SK-N-SH (cell line): Measurements from ENCODE around the gene RGS4. TPM values are rescaled to one million over a fixed set of nuclear protein-coding genes. Genes with fewer than 3 reads are reported as not detected.

Source experiments
- CTCF ChIA-PET: fragments of 300-600, 350-600 bp; formaldehyde crosslinking; extraction: SDS; loops from one replicate; lab custom pipeline; 2021; lab: Yijun Ruan, JAX
- POLR2A ChIA-PET: fragments of 350-600 bp; sonication (Branson Sonifier 250); formaldehyde crosslinking; extraction: SDS; loops from one replicate; lab custom pipeline; 2020; ENCODE audit warnings: antibody characterized with exemption, inconsistent platforms; lab: Yijun Ruan, JAX
- DNase-seq: peaks from one replicate; pipeline ENCODE4 v3.0.0; 2012
- H2AFZ ChIP-seq: fragments of 200-600 bp; sonication (generic); 2 replicates; pipeline ENCODE4 v1.8.1; 2016; ENCODE audit warnings: antibody characterized with exemption, mild to moderate bottlenecking, low read depth
- H3F3A ChIP-seq: fragments of 200-600 bp; sonication (generic); replicated peaks from 2 replicates; pipeline ENCODE3; 2016; ENCODE audit warnings: antibody characterized with exemption, mild to moderate bottlenecking; ENCODE audit not compliant: insufficient read depth
- H3K27ac ChIP-seq, 2 experiments: fragments of 200-500 bp in 1 of 2; fragments of 200-600 bp in 1 of 2; sonication (Bioruptor generic) in 1 of 2; sonication (generic), shearing (Covaris generic) in 1 of 2; 2 replicates each; pipeline versions ENCODE4 v1.5.1 to v1.6.1; 2014 to 2016; ENCODE audit warnings: low read depth in 2 of 2, inconsistent platforms in 1 of 2, low read length in 1 of 2, mild to moderate bottlenecking in 1 of 2, mixed read lengths in 1 of 2
- H3K27me3 ChIP-seq: fragments of 200-600 bp; sonication (generic), shearing (Covaris generic); 2 replicates; pipeline ENCODE4 v1.6.1; 2016; ENCODE audit warnings: mixed run types; ENCODE audit not compliant: insufficient read depth
- H3K36me3 ChIP-seq, 2 experiments: fragments of 200-500 bp in 1 of 2; fragments of 200-600 bp in 1 of 2; sonication (Bioruptor generic) in 1 of 2; sonication (generic) in 1 of 2; replicated peaks in 1 of 2; 2 replicates each; pipeline versions ENCODE3 to v1.5.1; 2014 to 2016; ENCODE audit warnings: low read length in 1 of 2, mild to moderate bottlenecking in 1 of 2; ENCODE audit not compliant: insufficient read depth in 2 of 2, control insufficient read depth in 1 of 2
- H3K4me1 ChIP-seq, 2 experiments: fragments of 200-500 bp in 1 of 2; fragments of 200-600 bp in 1 of 2; sonication (Bioruptor generic) in 1 of 2; sonication (generic), shearing (Covaris generic) in 1 of 2; 2 replicates each; pipeline versions ENCODE4 v1.5.1 to v1.6.1; 2014 to 2016; ENCODE audit warnings: low read depth in 1 of 2, low read length in 1 of 2, mixed run types in 1 of 2; ENCODE audit not compliant: insufficient read depth in 2 of 2, control insufficient read depth in 1 of 2
- H3K4me2 ChIP-seq: fragments of 200-600 bp; sonication (generic), shearing (Covaris generic); 2 replicates; pipeline ENCODE4 v1.6.1; 2017; ENCODE audit warnings: mixed run types
- H3K4me3 ChIP-seq, 2 experiments: fragments of 200-500 bp in 1 of 2; fragments of 200-600 bp in 1 of 2; sonication (Bioruptor generic) in 1 of 2; sonication (generic), shearing (Covaris generic) in 1 of 2; 2 replicates each; pipeline versions ENCODE4 v1.5.1 to v1.8.1; 2014 to 2016; ENCODE audit warnings: low read depth in 2 of 2, inconsistent platforms in 1 of 2, low read length in 1 of 2, mild to moderate bottlenecking in 1 of 2, mixed read lengths in 1 of 2, moderate library complexity in 1 of 2
- H3K79me2 ChIP-seq: fragments of 200-600 bp; sonication (generic); 2 replicates; pipeline ENCODE4 v1.8.1; 2017; ENCODE audit warnings: mild to moderate bottlenecking; ENCODE audit not compliant: insufficient read depth
- H3K9ac ChIP-seq: fragments of 200-600 bp; sonication (generic); 2 replicates; pipeline ENCODE4 v1.6.1; 2017; ENCODE audit warnings: mixed run types
- H3K9me2 ChIP-seq: fragments of 200-600 bp; sonication (generic); 2 replicates; pipeline ENCODE4 v1.6.1; 2017; ENCODE audit warnings: mixed run types
- H3K9me3 ChIP-seq: fragments of 200-600 bp; sonication (generic); 2 replicates; pipeline ENCODE4 v1.6.1; 2017; ENCODE audit warnings: mixed run types, mild to moderate bottlenecking, moderate library complexity
- H4K20me1 ChIP-seq: fragments of 200-600 bp; sonication (generic); 2 replicates; pipeline ENCODE4 v1.6.1; 2017; ENCODE audit warnings: mild to moderate bottlenecking, mixed run types; ENCODE audit not compliant: insufficient read depth
- GABPA ChIP-seq: IDR thresholded peaks from 2 replicates; pipeline ENCODE4 v1.4.0; 2012; ENCODE audit warnings: low read depth, mild to moderate bottlenecking
- GATA2 ChIP-seq: sonication (generic); formaldehyde crosslinking; IDR thresholded peaks from 2 replicates; pipeline ENCODE4 v1.5.0; 2020; ENCODE audit warnings: mild to moderate bottlenecking, missing genetic modification reagents
- MEF2A ChIP-seq: IDR thresholded peaks from 2 replicates; pipeline ENCODE4 v1.4.0; 2012; ENCODE audit warnings: low read depth, borderline replicate concordance
- NFIC ChIP-seq: IDR thresholded peaks from 2 replicates; pipeline ENCODE4 v1.4.0; 2012; ENCODE audit warnings: borderline replicate concordance
- NRF1 ChIP-seq: IDR thresholded peaks from 2 replicates; pipeline ENCODE4 v1.6.1; 2012; ENCODE audit warnings: low read depth, mild to moderate bottlenecking, low read length
- POLR2AphosphoS5 ChIP-seq: IDR thresholded peaks from 2 replicates; pipeline ENCODE4 v1.6.1; 2012; ENCODE audit warnings: low read depth, low read length
- RAD21 ChIP-seq: IDR thresholded peaks from 2 replicates; pipeline ENCODE4 v1.6.1; 2012; ENCODE audit warnings: mild to moderate bottlenecking, low read length
- RFX5 ChIP-seq: IDR thresholded peaks from 2 replicates; pipeline ENCODE4 v1.6.1; 2012; ENCODE audit warnings: mild to moderate bottlenecking, improper control_type of control experiment, low read length
- SMC3 ChIP-seq: IDR thresholded peaks from 2 replicates; pipeline ENCODE4 v1.6.1; 2012; ENCODE audit warnings: low read depth, low read length, improper control_type of control experiment
- TAF1 ChIP-seq: IDR thresholded peaks from 2 replicates; pipeline ENCODE4 v1.6.1; 2012; ENCODE audit warnings: low read depth, mild to moderate bottlenecking, low read length, moderate library complexity, borderline replicate concordance
- WGBS: methylation state at CpG from one replicate; pipeline ENCODE4 v1.1.6; 2017; ENCODE audit warnings: low lambda C conversion rate; 5-methylcytosine and 5-hydroxymethylcytosine counted together
- polyA plus RNA-seq, 3 experiments: library from polyadenylated mRNA; depleted of rRNA; stranded (reverse); fragments of >200 nt; gene quantifications; 2 replicates each; pipeline ENCODE4 v1.2.3, GENCODE V29; 2012
- TF ChIP-seq, protein P1 (sequence below): fragments of 200-600 bp; sonication (generic); IDR thresholded peaks from 2 replicates; pipeline ENCODE4 v1.6.1; 2017; ENCODE audit warnings: antibody characterized with exemption, mild to moderate bottlenecking, moderate library complexity
- TF ChIP-seq, protein P2 (sequence below): IDR thresholded peaks from 2 replicates; pipeline ENCODE4 v1.4.0; 2012; ENCODE audit warnings: low read depth, borderline replicate concordance
- TF ChIP-seq, protein P3 (sequence below): fragments of 150-350 bp; IDR thresholded peaks from 2 replicates; pipeline ENCODE4 v1.6.1; 2017; ENCODE audit warnings: antibody characterized with exemption, low read length, low read depth, borderline replicate concordance
- TF ChIP-seq, protein P4 (sequence below): IDR thresholded peaks from 2 replicates; pipeline ENCODE4 v1.6.1; 2012; ENCODE audit warnings: mild to moderate bottlenecking, low read depth, low read length, moderate library complexity
- TF ChIP-seq, protein P5 (sequence below): IDR thresholded peaks from 2 replicates; pipeline ENCODE4 v1.4.0; 2012; ENCODE audit warnings: low read depth, borderline replicate concordance

RGS4 gene
- polyA plus RNA-seq, 1 of the 3 experiments (the other 2 are of a cell fraction) = 124 TPM

DNA sequence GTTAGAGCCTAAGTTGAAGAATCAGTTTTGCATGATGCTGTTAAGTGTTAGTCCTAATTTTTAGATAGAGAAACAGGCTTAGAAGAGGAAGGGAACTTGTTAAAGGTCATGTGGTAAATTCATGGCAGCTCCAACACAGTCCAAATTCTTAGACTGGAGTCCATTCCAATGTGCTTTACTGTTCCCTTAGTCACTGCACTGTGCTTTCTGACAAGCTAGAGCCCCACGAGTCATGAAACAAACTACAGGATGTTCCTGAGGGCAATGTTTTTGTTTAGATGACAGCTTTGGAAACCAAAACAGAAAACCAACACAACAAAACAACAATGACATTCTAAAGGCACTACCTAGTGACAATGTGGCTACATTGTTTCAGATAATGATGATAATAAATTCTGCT lies 23.1 kb upstream of the RGS4 start:
- Histone ChIP-seq H3K4me3 (no peak overlapping the region), H3K4me2 (no peak overlapping the region), H3K27ac (no peak overlapping the region), H3K9ac (no peak overlapping the region), H3K9me3 (no peaks in the 10 kb centered on the region), H3K36me3 (no peaks in the 10 kb centered on the region), H4K20me1 (no peaks in the 10 kb centered on the region), H3K4me1 (peaks cover 0 to 14% of the 10 kb centered on the region in 2 experiments; a peak in 2 of 4 replicates), H3K27me3 (no peaks in the 10 kb centered on the region), H2AFZ (no peak overlapping the region), H3K79me2 (no peaks in the 10 kb centered on the region)
- ChIA-PET POLR2A (interaction anchor here (1.2 kb wide), 2 partner anchors 23 to 128 kb away, joined by 3 to 4 read pairs; partner anchors contain the start of gene RGS4), CTCF (no interaction called here)
- 7% methylated on average over 1 of the region's 1 CpG for WGBS
- DNase-seq = no peak
- TF ChIP-seq NFIC = no peak
- no peak for TF ChIP-seq NRF1
- TF ChIP-seq GATA2 = no peak
- TF ChIP-seq MEF2A = no peak
- TF ChIP-seq, protein P1, sequence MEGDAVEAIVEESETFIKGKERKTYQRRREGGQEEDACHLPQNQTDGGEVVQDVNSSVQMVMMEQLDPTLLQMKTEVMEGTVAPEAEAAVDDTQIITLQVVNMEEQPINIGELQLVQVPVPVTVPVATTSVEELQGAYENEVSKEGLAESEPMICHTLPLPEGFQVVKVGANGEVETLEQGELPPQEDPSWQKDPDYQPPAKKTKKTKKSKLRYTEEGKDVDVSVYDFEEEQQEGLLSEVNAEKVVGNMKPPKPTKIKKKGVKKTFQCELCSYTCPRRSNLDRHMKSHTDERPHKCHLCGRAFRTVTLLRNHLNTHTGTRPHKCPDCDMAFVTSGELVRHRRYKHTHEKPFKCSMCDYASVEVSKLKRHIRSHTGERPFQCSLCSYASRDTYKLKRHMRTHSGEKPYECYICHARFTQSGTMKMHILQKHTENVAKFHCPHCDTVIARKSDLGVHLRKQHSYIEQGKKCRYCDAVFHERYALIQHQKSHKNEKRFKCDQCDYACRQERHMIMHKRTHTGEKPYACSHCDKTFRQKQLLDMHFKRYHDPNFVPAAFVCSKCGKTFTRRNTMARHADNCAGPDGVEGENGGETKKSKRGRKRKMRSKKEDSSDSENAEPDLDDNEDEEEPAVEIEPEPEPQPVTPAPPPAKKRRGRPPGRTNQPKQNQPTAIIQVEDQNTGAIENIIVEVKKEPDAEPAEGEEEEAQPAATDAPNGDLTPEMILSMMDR = no peak
- TF ChIP-seq, protein P2, sequence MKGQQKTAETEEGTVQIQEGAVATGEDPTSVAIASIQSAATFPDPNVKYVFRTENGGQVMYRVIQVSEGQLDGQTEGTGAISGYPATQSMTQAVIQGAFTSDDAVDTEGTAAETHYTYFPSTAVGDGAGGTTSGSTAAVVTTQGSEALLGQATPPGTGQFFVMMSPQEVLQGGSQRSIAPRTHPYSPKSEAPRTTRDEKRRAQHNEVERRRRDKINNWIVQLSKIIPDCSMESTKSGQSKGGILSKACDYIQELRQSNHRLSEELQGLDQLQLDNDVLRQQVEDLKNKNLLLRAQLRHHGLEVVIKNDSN = no peak
- TF ChIP-seq GABPA = no peak
- TF ChIP-seq, protein P3, sequence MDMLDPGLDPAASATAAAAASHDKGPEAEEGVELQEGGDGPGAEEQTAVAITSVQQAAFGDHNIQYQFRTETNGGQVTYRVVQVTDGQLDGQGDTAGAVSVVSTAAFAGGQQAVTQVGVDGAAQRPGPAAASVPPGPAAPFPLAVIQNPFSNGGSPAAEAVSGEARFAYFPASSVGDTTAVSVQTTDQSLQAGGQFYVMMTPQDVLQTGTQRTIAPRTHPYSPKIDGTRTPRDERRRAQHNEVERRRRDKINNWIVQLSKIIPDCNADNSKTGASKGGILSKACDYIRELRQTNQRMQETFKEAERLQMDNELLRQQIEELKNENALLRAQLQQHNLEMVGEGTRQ = no peak
- TF ChIP-seq TAF1 = no peak
- TF ChIP-seq RAD21 = no peak
- TF ChIP-seq, protein P4, sequence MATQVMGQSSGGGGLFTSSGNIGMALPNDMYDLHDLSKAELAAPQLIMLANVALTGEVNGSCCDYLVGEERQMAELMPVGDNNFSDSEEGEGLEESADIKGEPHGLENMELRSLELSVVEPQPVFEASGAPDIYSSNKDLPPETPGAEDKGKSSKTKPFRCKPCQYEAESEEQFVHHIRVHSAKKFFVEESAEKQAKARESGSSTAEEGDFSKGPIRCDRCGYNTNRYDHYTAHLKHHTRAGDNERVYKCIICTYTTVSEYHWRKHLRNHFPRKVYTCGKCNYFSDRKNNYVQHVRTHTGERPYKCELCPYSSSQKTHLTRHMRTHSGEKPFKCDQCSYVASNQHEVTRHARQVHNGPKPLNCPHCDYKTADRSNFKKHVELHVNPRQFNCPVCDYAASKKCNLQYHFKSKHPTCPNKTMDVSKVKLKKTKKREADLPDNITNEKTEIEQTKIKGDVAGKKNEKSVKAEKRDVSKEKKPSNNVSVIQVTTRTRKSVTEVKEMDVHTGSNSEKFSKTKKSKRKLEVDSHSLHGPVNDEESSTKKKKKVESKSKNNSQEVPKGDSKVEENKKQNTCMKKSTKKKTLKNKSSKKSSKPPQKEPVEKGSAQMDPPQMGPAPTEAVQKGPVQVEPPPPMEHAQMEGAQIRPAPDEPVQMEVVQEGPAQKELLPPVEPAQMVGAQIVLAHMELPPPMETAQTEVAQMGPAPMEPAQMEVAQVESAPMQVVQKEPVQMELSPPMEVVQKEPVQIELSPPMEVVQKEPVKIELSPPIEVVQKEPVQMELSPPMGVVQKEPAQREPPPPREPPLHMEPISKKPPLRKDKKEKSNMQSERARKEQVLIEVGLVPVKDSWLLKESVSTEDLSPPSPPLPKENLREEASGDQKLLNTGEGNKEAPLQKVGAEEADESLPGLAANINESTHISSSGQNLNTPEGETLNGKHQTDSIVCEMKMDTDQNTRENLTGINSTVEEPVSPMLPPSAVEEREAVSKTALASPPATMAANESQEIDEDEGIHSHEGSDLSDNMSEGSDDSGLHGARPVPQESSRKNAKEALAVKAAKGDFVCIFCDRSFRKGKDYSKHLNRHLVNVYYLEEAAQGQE = no peak
- no peak for TF ChIP-seq POLR2AphosphoS5
- TF ChIP-seq, protein P5, sequence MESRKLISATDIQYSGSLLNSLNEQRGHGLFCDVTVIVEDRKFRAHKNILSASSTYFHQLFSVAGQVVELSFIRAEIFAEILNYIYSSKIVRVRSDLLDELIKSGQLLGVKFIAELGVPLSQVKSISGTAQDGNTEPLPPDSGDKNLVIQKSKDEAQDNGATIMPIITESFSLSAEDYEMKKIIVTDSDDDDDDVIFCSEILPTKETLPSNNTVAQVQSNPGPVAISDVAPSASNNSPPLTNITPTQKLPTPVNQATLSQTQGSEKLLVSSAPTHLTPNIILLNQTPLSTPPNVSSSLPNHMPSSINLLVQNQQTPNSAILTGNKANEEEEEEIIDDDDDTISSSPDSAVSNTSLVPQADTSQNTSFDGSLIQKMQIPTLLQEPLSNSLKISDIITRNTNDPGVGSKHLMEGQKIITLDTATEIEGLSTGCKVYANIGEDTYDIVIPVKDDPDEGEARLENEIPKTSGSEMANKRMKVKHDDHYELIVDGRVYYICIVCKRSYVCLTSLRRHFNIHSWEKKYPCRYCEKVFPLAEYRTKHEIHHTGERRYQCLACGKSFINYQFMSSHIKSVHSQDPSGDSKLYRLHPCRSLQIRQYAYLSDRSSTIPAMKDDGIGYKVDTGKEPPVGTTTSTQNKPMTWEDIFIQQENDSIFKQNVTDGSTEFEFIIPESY = no peak
- TF ChIP-seq SMC3 = no peak
- no peak for TF ChIP-seq RFX5
- TF ChIP-seq, all 33 proteins: peak for 0
- Histone ChIP-seq H3F3A (no peaks in the 10 kb centered on the region), H3K9me2 (no peaks in the 10 kb centered on the region)
